ENCODE data around the gene CELF5.

CELF5 gene

DNA sequence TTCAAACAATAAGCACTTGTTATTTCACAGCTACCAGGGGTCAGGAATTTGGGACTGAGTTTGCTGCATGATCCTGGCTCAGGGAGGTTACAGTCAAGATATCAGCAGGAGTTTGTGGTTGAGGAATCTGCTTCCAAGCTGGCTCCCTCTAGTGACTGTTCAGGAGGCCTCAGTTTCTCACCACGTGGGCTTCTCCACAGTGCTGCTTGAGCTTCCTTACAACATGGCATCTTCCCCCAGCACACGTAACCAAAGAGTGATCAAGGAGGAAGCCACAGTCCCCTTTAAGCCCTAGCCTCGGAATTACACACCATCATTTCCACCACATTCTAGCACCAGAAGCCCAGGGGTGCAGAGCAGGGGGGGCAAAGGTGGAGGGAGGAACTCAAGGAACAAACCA, 28.8 kb downstream of the CELF5 start:
- Histone ChIP-seq H3K27ac (no peak overlapping the region), H3K4me3 (ENCODE audit: low read depth in 1 of 2, low read length in 1 of 2) (no peak overlapping the region), H3K27me3 (no peaks in the 10 kb centered on the region), H3K4me1 (ENCODE audit: control insufficient read depth in 1 of 2, insufficient read depth in 1 of 2, low read depth in 1 of 2, low read length in 1 of 2) (no peaks in the 10 kb centered on the region), H3K9me3 (no peaks in the 10 kb centered on the region), H3K36me3 (no peaks in the 10 kb centered on the region)
- TF ChIP-seq CTCF (IDR thresholded peaks at IDR 0.05) = no peak

- no peak for TF ChIP-seq CTCF (IDR thresholded peaks at IDR 0.05)
Measured at GRCh38 chr19:3254520-3254919, 30.1 kb downstream of the CELF5 start.

DNA sequence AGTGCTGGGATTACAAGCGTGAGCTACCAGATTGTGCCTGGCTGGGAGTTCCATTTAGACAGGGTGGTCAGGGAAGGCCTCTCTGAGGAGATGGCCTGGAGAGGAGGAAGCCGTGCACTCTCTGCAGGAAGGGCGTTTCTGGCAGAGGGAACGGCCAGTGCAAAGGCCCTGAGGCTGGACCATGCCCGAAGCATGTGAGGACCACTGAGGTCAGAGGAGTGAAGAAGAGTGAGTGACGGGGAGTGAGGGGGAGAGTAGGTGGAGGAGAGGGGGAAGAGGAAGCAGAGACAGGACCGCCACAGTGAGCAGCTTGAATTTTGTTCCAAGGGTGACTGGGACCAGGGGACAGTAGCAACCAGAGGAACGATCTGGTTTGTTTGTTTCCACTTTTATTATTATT, 32.6 kb downstream of the CELF5 start:
- no peak for TF ChIP-seq CTCF (IDR thresholded peaks at IDR 0.05)
- Histone ChIP-seq H3K4me3 (ENCODE audit: low read depth in 1 of 2, low read length in 1 of 2) (no peak overlapping the region), H3K27me3 (no peaks in the 10 kb centered on the region), H3K4me1 (ENCODE audit: control insufficient read depth in 1 of 2, insufficient read depth in 1 of 2, low read depth in 1 of 2, low read length in 1 of 2) (no peaks in the 10 kb centered on the region), H3K36me3 (no peaks in the 10 kb centered on the region), H3K9me3 (no peaks in the 10 kb centered on the region), H3K27ac (no peak overlapping the region)

More at GRCh38 chr19:3254520-3254919, 30.1 kb downstream of the CELF5 start:
- H3K27me3 ChIP-seq = no peaks in the 10 kb centered on the region
- H3K4me3 ChIP-seq (ENCODE audit: low read depth in 1 of 2, low read length in 1 of 2) = no peak overlapping the region
- H3K9me3 ChIP-seq = no peaks in the 10 kb centered on the region
- H3K36me3 ChIP-seq = no peaks in the 10 kb centered on the region
- H3K27ac ChIP-seq = no peak overlapping the region
- no peaks in the 10 kb centered on the region for H3K4me1 ChIP-seq (ENCODE audit: control insufficient read depth in 1 of 2, insufficient read depth in 1 of 2, low read depth in 1 of 2, low read length in 1 of 2)

DNA sequence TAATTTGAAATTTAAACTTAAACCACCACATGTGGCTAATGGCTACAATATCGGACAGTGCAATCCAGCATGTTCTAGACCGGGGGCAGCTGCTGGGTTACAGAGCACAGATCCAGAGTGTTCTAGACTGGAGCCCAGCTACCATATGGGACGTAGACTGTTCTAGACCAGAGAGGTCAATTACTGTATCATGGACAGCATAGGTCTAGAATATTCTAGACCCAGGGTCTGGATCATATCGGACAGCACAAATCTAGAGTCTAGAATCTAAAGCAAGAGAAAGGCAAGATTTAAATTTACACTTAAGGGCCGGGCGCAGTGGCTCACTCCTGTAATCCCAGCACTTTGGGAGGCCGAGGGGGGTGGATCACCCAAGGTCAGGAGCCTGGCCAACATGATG, 37.9 kb downstream of the CELF5 start:
- H3K9me3 ChIP-seq = no peaks in the 10 kb centered on the region
- H3K36me3 ChIP-seq = no peaks in the 10 kb centered on the region
- H3K4me1 ChIP-seq (ENCODE audit: control insufficient read depth in 1 of 2, insufficient read depth in 1 of 2, low read depth in 1 of 2, low read length in 1 of 2) = no peaks in the 10 kb centered on the region
- no peak overlapping the region for H3K27ac ChIP-seq
- no peak overlapping the region for H3K4me3 ChIP-seq (ENCODE audit: low read depth in 1 of 2, low read length in 1 of 2)
- no peak for TF ChIP-seq CTCF (IDR thresholded peaks at IDR 0.05)
- H3K27me3 ChIP-seq = peaks cover 14% of the 10 kb centered on the region

GRCh38 chr19:3263866-3264265, 39.4 kb downstream of the CELF5 start:
- H3K4me3 ChIP-seq (ENCODE audit: low read depth in 1 of 2, low read length in 1 of 2) = no peak overlapping the region
- no peak for TF ChIP-seq CTCF (IDR thresholded peaks at IDR 0.05)

DNA sequence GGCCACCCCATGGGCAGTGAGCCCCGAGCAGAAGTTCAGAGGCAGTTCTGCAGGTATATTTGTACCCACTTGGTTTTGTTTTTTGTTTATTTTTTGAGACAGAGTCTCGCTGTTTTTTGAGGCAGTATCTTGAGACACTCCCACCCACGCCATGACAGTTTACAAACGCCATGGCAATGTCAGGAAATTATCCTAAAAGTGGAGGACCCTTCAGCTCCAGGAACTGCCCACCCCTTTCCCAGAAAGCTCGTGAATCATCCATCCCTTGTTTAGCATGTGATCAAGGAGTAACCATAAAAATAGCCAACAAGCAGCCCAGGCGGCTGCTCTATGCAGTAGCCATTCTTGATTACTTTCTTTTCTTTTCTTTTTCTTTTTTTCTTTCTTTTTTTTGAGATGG, 41.0 kb downstream of the CELF5 start:
- no peaks in the 10 kb centered on the region for H3K36me3 ChIP-seq
- H3K27ac ChIP-seq = no peak overlapping the region
- H3K4me3 ChIP-seq (ENCODE audit: low read depth in 1 of 2, low read length in 1 of 2) = no peak overlapping the region
- TF ChIP-seq CTCF (IDR thresholded peaks at IDR 0.05) = no peak
- H3K4me1 ChIP-seq (ENCODE audit: control insufficient read depth in 1 of 2, insufficient read depth in 1 of 2, low read depth in 1 of 2, low read length in 1 of 2) = no peaks in the 10 kb centered on the region
- H3K27me3 ChIP-seq = peaks cover 44% of the 10 kb centered on the region
- no peaks in the 10 kb centered on the region for H3K9me3 ChIP-seq

More at GRCh38 chr19:3263866-3264265, 39.4 kb downstream of the CELF5 start:
- H3K27me3 ChIP-seq = peaks cover 28% of the 10 kb centered on the region
- no peak overlapping the region for H3K27ac ChIP-seq
- no peaks in the 10 kb centered on the region for H3K9me3 ChIP-seq
- no peaks in the 10 kb centered on the region for H3K4me1 ChIP-seq (ENCODE audit: control insufficient read depth in 1 of 2, insufficient read depth in 1 of 2, low read depth in 1 of 2, low read length in 1 of 2)
- no peaks in the 10 kb centered on the region for H3K36me3 ChIP-seq
